Upper lobe of right lung (tissue), 1 donor: ENCODE measurements around the gene HNF1B. TPM values are rescaled to one million over a fixed set of nuclear protein-coding genes. Genes with fewer than 3 reads are reported as not detected.
"Not testable (repeated sequence)": the region's sequence is repeated elsewhere in the genome, so short reads cannot be mapped to it uniquely, and the experiment has no call there.

Experiments used
- ATAC-seq: fragments of 200-7000 bp; cut with Tn5 transposase; one replicate; pipeline ENCODE4 v1.9.1; 2020; ENCODE audit warnings: mild to moderate bottlenecking, moderate library complexity
- DNase-seq: peaks from one replicate; pipeline ENCODE4 v3.0.0-alpha.2; 2020
- H3K27ac ChIP-seq: fragments of 200-600 bp; one replicate; pipeline ENCODE4 v1.8.0; 2022
- H3K27me3 ChIP-seq: fragments of 200-600 bp; one replicate; pipeline ENCODE4 v1.8.0; 2022; ENCODE audit warnings: mild to moderate bottlenecking
- H3K36me3 ChIP-seq: fragments of 200-600 bp; one replicate; pipeline ENCODE4 v1.8.0; 2022
- H3K4me1 ChIP-seq: fragments of 200-600 bp; one replicate; pipeline ENCODE4 v1.8.0; 2022
- H3K4me3 ChIP-seq: fragments of 200-600 bp; one replicate; pipeline ENCODE4 v1.8.0; 2022; ENCODE audit warnings: mild to moderate bottlenecking
- H3K9me3 ChIP-seq: fragments of 200-600 bp; one replicate; pipeline ENCODE4 v1.8.0; 2022
- intact Hi-C: fragments of 100-400 bp; cut with DNase I; formaldehyde crosslinking; loops from one replicate; pipeline ENCODE4 v1.11.0; 2022
- total RNA-seq: library from RNA; stranded (reverse); fragmentation: NEBNext Ultra II Directional; extraction: Animal tissue kit (Norgen Biotek cat#: 25700); gene quantifications from one replicate; pipeline ENCODE4 v1.2.1, GENCODE V29; 2021
- TF ChIP-seq, protein P1 (sequence below): fragments of 200-600 bp; IDR thresholded peaks from one replicate; pipeline ENCODE4 v1.8.0; 2022; ENCODE audit warnings: antibody characterized with exemption
- donor health status: DM: no; HTN: yes; CAD: no; lungs with severe emphysema.

HNF1B gene
- total RNA-seq, 1 donor from 2014 or later: 19.8 TPM

DNA sequence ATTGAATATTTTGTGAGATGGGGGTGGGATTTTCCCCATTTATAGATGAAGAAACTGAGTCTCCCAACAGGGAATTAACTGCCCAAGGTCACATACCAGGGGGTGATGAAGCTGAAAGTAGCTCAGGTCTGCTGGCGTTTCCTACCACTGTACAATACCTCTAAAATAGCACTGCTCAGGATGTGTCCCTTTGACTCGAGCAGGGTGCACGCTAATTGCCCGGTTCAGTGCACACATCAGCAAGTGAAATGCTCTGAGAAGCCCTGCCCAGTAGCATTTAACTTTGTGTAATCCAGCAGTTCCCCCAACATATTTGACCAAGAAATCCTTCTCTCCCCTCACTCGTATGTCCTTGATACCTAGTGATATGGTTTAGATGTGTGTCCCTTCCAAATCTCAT lies 51.5 kb downstream of the HNF1B start:
- ATAC-seq (no peak), DNase-seq (no peak)
- Histone ChIP-seq H3K4me1 (no peaks in the 10 kb centered on the region), H3K36me3 (no peaks in the 10 kb centered on the region), H3K9me3 (no peaks in the 10 kb centered on the region), H3K27me3 (no peaks in the 10 kb centered on the region), H3K27ac (no peak overlapping the region), H3K4me3 (no peak overlapping the region)
- intact Hi-C loops: no loop called here
- TF ChIP-seq, protein P1, sequence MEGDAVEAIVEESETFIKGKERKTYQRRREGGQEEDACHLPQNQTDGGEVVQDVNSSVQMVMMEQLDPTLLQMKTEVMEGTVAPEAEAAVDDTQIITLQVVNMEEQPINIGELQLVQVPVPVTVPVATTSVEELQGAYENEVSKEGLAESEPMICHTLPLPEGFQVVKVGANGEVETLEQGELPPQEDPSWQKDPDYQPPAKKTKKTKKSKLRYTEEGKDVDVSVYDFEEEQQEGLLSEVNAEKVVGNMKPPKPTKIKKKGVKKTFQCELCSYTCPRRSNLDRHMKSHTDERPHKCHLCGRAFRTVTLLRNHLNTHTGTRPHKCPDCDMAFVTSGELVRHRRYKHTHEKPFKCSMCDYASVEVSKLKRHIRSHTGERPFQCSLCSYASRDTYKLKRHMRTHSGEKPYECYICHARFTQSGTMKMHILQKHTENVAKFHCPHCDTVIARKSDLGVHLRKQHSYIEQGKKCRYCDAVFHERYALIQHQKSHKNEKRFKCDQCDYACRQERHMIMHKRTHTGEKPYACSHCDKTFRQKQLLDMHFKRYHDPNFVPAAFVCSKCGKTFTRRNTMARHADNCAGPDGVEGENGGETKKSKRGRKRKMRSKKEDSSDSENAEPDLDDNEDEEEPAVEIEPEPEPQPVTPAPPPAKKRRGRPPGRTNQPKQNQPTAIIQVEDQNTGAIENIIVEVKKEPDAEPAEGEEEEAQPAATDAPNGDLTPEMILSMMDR: no peak

DNA sequence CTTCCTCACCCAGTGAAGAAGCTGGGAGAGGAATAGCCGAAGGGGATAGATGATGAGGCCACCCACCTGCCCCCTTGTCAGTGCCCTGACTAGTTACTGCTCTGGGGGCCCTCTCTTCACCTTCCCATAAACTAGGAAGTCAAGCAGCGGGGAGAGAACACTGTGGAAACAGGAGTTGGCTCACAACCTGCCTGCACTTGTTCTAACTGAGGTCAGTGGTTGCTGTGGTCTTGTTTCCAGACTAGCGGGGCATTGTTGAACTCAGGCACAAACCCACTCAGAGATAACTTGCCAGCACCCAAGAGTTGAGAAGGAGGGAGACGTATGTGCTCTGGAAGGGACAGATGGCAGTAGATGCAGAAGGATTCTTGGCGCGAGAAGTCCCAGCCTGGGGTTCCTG lies 53.1 kb downstream of the HNF1B start:
- DNase-seq: no peak
- Histone ChIP-seq H3K9me3 (no peaks in the 10 kb centered on the region), H3K4me3 (no peak overlapping the region), H3K36me3 (no peaks in the 10 kb centered on the region), H3K4me1 (no peaks in the 10 kb centered on the region), H3K27ac (no peak overlapping the region), H3K27me3 (no peaks in the 10 kb centered on the region)
- TF ChIP-seq, protein P1: no peak
- ATAC-seq: no peak
- intact Hi-C loops: no loop called here

DNA sequence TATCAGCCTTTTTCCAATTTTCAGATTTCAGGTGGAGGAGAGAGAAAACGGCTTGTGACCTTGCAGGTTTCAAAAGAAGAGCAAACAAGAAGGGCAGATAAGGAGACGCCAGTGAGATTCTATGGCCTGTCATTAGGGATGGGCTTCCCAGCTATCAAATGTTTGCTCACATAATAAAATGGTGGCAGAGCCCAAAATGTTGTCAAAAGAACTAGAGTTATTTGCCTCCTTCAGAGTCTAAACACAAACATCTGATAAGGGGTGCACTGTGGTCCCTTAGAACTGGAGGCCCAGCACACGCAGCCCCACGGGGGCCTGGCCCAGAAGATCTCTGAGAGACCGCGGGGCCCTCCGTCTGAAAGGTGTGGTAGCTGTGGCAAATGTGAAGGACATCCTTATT lies 55.5 kb downstream of the HNF1B start:
- ATAC-seq (no peak), DNase-seq (no peak)
- H3K27ac ChIP-seq: no peak overlapping the region
- TF ChIP-seq, protein P1: no peak
- no peaks in the 10 kb centered on the region for H3K27me3 ChIP-seq
- intact Hi-C loops: no loop called here
- no peaks in the 10 kb centered on the region for H3K4me1 ChIP-seq
- no peak overlapping the region for H3K4me3 ChIP-seq
- H3K36me3 ChIP-seq: no peaks in the 10 kb centered on the region
- no peaks in the 10 kb centered on the region for H3K9me3 ChIP-seq

DNA sequence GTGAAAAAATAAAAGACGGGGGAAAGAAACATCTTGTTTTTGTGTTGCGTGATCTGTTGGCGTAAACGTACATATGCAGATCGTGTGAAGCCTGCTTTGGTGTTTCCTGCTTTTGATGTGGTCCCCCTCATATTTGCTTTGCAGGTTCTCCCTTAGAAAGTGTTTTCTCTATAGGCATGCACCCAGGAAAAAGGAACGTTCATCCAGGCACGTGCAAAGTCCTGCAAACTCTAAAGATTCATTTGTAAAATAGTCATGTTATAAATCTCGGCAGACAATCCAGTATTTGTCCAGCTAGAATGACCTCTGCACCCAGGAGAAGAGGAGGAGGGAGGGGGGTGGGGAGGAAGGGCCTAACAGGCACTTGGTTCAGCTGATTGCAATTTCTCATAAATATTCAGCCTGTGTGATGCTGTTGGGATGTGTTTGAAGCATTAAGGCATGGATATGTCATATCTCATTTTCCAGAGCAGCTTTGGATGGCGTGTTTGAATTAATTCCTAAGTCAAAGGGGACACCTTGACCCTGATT lies 61.3 kb downstream of the HNF1B start:
- Histone ChIP-seq H3K27ac (no peak overlapping the region), H3K4me1 (no peaks in the 10 kb centered on the region), H3K36me3 (no peaks in the 10 kb centered on the region), H3K9me3 (no peaks in the 10 kb centered on the region), H3K4me3 (no peak overlapping the region), H3K27me3 (no peaks in the 10 kb centered on the region)
- TF ChIP-seq, protein P1: no peak
- intact Hi-C loops: no loop called here
- DNase-seq: no peak
- no peak for ATAC-seq

DNA sequence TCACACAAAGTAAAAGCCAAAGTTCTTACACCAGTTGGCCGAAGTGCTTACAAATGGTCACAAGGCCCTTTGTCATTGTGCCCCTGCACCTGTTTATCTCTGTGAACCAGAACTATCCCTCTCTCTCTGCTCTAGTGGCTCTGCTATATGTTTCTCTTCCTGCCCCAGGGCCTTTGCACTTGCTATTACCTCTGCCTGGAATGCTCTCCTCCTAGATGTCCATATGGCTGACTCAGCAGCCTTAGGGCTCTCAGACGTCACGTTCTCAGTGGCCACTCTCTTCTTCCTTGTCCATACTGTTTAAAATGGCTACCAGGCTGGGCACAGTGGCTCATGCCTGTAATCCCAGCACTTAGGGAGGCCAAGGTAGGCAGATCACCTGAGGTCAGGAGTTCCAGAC lies 62.9 kb downstream of the HNF1B start:
- no peaks in the 10 kb centered on the region for H3K9me3 ChIP-seq
- DNase-seq: no peak
- intact Hi-C loops: no loop called here
- TF ChIP-seq, protein P1: no peak
- H3K27ac ChIP-seq: no peak overlapping the region
- H3K36me3 ChIP-seq: no peaks in the 10 kb centered on the region
- no peak overlapping the region for H3K4me3 ChIP-seq
- H3K4me1 ChIP-seq: no peaks in the 10 kb centered on the region
- H3K27me3 ChIP-seq: no peaks in the 10 kb centered on the region
- ATAC-seq: no peak

DNA sequence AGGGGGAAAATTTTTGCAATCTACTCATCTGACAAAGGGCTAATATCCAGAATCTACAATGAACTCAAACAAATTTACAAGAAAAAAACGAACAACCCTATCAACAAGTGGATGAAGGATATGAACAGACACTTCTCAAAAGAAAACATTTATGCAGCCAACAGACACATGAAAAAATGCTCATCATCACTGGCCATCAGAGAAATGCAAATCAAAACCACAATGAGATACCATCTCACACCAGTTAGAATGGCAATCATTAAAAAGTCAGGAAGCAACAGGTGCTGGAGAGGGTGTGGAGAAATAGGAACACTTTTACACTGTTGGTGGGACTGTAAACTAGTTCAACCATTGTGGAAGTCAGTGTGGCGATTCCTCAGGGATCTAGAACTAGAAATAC lies 64.9 kb downstream of the HNF1B start:
- H3K27me3 ChIP-seq, intact Hi-C loops, H3K27ac ChIP-seq, ATAC-seq, H3K36me3 ChIP-seq, DNase-seq, H3K4me3 ChIP-seq, H3K9me3 ChIP-seq, H3K4me1 ChIP-seq: not testable (repeated sequence)
